Measurements from ENCODE around the gene AOX1.
"Not testable (repeated sequence)": the region's sequence is repeated elsewhere in the genome, so short reads cannot be mapped to it uniquely, and the experiment has no call there.

The AOX1 gene

GRCh38 chr2:200631287-200631686, 45.5 kb downstream of the AOX1 start:
- no peak for DNase-seq

DNA sequence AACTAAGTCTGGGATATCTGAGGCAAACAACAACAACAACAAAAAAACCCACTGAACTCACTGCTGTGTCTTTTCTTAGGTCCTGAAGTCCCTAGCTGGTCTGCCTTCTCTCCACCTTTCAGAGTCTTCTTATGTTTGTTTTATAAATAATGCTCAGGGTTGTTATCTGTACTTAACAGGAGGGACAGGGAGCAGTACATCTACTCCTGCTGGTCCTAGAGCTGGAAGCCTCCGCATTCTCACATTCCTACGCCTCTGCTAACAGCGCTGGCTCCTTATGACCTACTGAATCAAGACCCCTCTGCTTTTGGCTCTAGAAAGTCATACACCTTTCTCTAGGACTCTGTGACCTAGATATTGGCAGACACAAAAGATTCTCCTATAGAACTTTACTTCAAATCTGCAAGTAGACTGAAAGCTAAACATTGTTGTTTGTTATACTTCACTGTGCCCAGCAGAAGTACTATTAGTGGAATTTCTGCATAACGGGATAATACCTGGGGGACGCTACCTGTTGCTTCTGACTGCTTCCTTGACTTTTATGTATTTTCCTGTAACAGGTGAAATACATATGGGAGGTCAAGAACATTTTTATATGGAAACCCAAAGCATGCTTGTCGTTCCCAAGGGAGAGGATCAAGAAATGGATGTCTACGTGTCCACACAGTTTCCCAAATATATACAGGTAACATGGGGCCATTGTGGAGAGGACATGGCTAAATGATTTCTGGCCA, 48.6 kb downstream of the AOX1 start:
- DNase-seq = no peak

DNA sequence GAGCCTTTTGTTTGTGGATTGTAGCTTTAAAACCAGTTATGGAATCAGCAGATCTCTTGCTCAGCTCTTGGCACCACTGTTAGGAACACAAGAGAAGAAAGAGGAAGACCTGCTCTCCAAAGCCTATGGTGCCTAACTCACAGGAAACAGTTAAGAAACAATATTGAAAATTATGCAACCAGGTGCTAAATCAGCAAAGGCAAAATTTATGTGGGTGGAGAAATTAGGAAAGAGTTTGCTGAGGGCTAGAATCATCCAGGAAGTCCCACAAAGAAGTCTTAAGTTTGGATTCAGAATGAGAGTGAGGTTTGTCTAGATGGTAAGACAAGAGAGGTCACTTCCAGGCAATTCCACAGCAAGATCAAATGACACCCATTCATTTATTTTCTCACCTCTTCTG, 49.4 kb downstream of the AOX1 start:
- DNase-seq = no peak

DNA sequence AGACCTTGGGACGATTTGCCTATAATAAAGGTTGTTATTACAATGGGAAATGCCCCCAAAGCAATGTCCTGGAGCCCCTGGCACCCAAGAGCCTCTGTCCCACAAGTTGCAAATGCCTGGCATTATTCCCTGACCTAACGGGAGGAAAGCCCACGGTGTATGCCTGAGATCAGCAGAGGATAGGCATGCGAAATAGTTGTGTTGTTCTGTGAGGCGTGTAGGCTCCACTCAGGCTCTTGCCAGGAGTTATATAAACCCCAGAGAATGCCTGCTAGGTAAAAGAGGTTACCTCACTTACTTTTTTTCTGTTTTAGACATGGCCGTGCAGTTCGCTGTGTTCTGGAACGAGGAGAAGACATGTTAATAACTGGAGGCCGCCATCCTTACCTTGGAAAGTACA, 52.1 kb downstream of the AOX1 start:
- no peak for DNase-seq

- no peak for DNase-seq
These were observed 54.4 kb downstream of the AOX1 start for GRCh38 chr2:200640176-200640575.

- no peak for DNase-seq
These were observed 55.1 kb downstream of the AOX1 start for GRCh38 chr2:200640901-200641300.

DNA sequence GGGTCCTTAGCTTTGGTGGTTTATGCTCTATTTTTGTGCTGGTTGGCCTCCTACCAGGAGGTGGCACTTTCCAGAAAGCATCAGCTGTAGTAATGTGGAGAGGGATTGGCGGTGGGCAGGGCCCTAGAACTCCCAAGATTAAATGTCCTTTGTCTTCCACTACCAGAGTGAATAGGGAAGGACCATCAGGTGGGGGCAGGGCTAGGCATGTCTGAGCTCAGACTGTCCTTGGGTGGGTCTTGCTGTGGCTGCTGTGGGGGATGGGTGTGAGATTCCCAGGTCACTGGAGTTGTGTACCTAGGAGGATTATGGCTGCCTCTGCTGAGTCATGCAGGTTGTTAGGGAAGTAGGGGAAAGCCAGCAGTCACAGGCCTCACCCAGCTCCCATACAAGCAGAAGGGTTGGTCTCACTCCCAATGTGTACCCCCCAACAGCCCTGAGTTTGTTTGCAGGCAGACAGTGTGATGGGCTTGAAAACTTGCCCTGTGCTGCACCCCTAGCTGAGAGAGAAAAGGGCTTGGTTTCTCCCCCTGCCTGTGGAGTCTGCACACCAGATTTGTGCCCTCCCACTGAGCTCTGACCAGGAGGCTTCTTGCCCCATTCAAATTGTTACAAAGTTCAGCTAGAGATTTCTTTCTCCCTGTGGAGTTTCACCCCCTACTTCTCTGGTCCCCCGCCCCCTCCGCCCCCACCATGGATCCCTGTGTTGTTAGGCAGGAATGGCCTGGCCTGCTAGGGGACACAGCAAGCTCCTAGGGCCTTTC, 62.9 kb downstream of the AOX1 start:
- not testable (repeated sequence) for DNase-seq

GRCh38 chr2:200649724-200650123, 63.9 kb downstream of the AOX1 start:
- DNase-seq = no peak

- no peak for DNase-seq
These were observed 64.4 kb downstream of the AOX1 start for GRCh38 chr2:200650195-200650594.

GRCh38 chr2:200652158-200652557, 66.3 kb downstream of the AOX1 start:
- DNase-seq = no peak

- DNase-seq = no peak
These were observed 67.2 kb downstream of the AOX1 start for GRCh38 chr2:200653021-200653420.

- DNase-seq = no peak
These were observed 69.0 kb downstream of the AOX1 start for GRCh38 chr2:200654823-200655222.

- no peak for DNase-seq
These were observed 70.2 kb downstream of the AOX1 start for GRCh38 chr2:200655918-200656580.

- DNase-seq = no peak
These were observed 72.6 kb downstream of the AOX1 start for GRCh38 chr2:200658278-200658864.

DNA sequence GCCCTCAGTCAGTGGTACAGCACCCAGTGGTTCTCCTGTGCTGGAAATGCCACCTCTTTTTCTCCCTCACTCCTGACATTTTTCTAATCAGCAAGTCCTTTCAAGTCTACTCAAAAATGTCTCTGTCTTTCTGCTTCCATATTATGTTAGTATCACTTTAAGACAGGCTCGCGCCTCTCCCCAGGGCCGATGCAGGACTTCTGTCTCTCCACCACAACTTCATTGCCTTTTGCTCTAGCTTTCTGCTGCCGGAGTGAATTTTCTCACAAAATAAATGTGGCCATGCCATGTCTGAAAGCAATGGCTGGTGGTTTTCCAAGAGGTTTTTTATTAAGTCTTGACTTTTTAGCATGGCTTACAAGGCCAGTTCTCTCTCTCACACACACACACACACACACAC, 73.6 kb downstream of the AOX1 start:
- no peak for DNase-seq

DNA sequence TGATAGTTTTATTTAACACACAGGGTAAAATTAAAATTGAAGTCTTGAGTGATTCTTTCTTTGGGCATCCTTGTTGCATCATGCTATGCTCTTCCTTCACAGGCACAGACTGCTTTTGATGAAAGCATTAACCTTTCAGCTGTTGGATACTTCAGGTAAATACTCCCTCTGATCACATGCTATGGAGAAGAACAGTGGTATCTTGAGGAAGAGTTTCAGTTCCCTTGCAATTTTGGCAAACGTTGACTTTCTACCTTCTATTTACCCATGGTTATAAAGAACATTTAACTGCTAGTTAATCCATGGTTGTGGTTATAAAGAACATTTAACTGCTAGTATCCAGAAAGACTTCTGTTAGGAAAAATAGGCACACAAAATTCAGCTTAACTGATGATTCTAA, 75.7 kb downstream of the AOX1 start:
- no peak for DNase-seq

GRCh38 chr2:200662727-200663126, 76.9 kb downstream of the AOX1 start:
- no peak for DNase-seq

DNA sequence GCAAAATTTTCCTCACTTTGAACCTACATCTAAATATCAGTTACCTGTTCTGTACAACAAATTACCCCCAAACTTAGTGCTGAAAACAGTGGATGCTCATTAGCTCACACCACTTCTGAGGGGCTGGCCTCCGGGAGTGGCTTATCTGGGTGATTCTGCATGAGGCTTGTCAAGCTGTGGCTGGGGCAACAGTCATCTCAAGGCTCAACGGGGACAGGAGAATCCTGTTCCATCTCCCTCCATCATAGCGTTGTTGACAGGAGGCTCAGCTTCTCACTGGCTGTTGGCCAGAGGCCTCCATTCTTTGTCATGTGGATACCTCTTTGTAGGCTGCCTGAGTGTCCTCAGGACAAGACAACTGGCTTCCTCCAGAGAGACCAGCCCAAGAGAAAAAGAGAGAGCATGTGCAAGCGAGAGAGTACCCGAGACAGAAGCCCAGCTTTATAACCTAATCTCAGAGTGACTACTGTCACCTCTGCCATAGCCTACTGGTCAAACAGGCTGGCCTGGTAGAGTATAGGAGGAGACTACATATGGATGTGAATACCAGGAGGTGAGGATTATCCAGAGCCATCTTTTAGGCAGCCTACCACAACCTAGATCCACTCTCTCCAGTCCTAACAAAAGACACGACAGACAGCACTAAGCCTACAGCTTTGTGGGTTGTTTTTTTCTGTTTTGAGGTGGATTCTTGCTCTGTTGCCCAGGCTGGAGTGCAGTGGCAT, 79.1 kb downstream of the AOX1 start:
- no peak for DNase-seq

- no peak for DNase-seq
These were observed 80.0 kb downstream of the AOX1 start for GRCh38 chr2:200665626-200666453.

GRCh38 chr2:200667413-200667812, 81.6 kb downstream of the AOX1 start:
- DNase-seq = no peak

DNA sequence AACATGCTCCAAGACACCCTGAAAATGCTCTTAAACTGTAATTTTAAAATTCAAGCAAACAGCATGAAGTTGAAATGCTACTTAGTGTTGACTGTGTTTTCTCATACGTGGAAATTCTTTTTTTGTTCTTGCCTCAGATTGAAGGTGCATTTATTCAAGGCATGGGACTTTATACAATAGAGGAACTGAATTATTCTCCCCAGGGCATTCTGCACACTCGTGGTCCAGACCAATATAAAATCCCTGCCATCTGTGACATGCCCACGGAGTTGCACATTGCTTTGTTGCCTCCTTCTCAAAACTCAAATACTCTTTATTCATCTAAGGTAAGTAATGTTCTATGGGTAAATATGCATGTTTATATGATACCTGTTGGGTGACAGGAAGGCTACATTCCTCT, 82.7 kb downstream of the AOX1 start:
- no peak for DNase-seq

GRCh38 chr2:200669308-200669707, 83.5 kb downstream of the AOX1 start:
- no peak for DNase-seq
